Left renal cortex interstitium (tissue), 4 donors: ENCODE results near the gene SRSF2. TPM values are rescaled to one million over a fixed set of nuclear protein-coding genes. Genes with fewer than 3 reads are reported as not detected.

Experiments
- DNase-seq, 4 donors: peaks; one replicate each; pipeline ENCODE4 v3.0.0-alpha.2; 2013; ENCODE audit warnings: low read depth in 4 of 4, low spot score in 2 of 4, missing footprints in 1 of 4
- polyA plus RNA-seq, 4 donors: library from polyadenylated mRNA; unstranded; fragments of 120-200 nt; gene quantifications; one replicate each; pipeline ENCODE4 v1.2.1, GENCODE V29; 2013; ENCODE audit not compliant: insufficient read length in 4 of 4

SRSF2 gene
- polyA plus RNA-seq, 4 donors = 349 to 424 (median 370) TPM

- no peak for DNase-seq
Measured at GRCh38 chr17:76685366-76685765, 51.8 kb downstream of the SRSF2 start.

DNA sequence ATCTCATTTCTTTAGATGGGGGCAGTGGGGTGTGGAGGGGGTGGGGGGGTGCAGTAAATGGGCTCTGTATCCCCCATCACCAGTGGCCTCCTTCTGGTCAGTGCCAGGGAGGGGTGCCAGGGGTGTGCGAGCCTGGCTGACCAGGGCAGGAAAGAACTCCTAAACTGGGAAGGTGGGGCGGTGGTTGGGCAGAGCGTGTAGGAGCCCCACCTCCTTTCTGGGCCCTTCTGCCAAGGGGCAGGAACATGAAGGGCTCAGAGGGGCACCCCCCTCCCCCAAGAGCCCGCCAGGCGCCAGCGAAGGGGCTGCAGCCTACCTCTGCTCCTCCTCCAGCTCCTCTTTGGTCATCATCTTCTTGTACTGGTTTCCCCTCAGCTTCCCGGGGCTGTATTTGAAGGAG is 52.4 kb downstream of the SRSF2 start:
- DNase-seq = no peak

Other genes with a start within 250 kb of the SRSF2 start
- 1 to 10 TPM; 4.8 to 9.2 (median 7.7) TPM for gene RHBDF2, start 235.9 kb downstream of the SRSF2 start, polyA plus RNA-seq
- gene CYGB, start 199.6 kb downstream of the SRSF2 start, polyA plus RNA-seq = 10 to 100 TPM; 12.2 to 23.4 (median 14.9) TPM
- 1 to 10 TPM; 2.6 to 6.3 (median 4.1) TPM for gene PRCD, start 197.3 kb downstream of the SRSF2 start, polyA plus RNA-seq
- 10 to 100 TPM in 2 of 4 donors, 1 to 10 TPM in 2; 9.3 to 13.8 (median 9.8) TPM for gene ST6GALNAC2, start 151.5 kb downstream of the SRSF2 start, polyA plus RNA-seq
- under 1 TPM; 0.33 to 0.81 (median 0.37) TPM for gene ST6GALNAC1, start 93.6 kb downstream of the SRSF2 start, polyA plus RNA-seq
- 100 to 1,000 TPM in 2 of 4 donors, 10 to 100 TPM in 2; 87.3 to 119 (median 105) TPM for gene MXRA7, start 26.4 kb downstream of the SRSF2 start, polyA plus RNA-seq
- gene JMJD6, start 10.7 kb downstream of the SRSF2 start, polyA plus RNA-seq = 10 to 100 TPM; 19.6 to 30.6 (median 23.7) TPM
- 10 to 100 TPM; 38.3 to 47.6 (median 40.0) TPM for gene METTL23, start 10.5 kb downstream of the SRSF2 start, polyA plus RNA-seq
- 10 to 100 TPM; 22.7 to 33.7 (median 28.0) TPM for gene MFSD11, start 788 bp upstream of the SRSF2 start, polyA plus RNA-seq
- gene MGAT5B, start 131.1 kb upstream of the SRSF2 start, polyA plus RNA-seq = 1 to 10 TPM in 3 of 4 donors, under 1 TPM in 1; 0.81 to 3.0 (median 1.9) TPM